ENCODE measurements around the gene SBF1.

The SBF1 gene

GRCh38 chr22:50500452-50500851 is 25.6 kb upstream of the SBF1 start:
- peak overlapping the region; percentile 89; the same call in 1 of the 2 replicates for H3K27ac ChIP-seq
- TF ChIP-seq ZFX (IDR thresholded peaks at IDR 0.05; ENCODE audit: borderline replicate concordance) = no peak
- TF ChIP-seq CTCF (IDR thresholded peaks at IDR 0.05) = no peak

DNA sequence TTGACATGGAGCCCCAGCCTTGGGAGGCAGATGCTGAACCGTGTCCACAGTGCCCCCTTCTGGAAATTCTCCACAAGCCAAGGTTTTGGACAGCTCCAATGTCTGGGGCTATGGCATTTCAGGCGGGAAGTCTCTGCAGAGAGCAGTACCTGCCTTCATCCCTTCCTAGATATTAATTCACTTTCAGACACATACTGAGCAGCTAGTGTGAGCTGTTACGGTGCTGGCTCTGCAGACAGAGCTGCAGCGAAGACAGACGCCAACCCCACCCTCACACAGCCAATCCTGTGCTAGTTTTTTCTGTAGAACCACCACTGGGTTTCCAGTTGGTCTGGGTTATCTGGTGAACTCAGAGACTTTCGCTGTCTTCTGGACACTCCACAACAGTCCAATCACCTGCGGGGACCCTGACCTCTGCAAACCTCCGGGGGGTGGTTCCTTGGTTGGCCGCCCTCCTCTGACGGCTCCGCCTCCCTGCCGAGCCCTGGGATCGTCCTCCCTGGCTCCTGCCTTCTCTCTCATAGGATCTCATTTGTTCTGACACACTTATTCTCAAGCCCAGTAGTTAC is 23.6 kb upstream of the SBF1 start:
- peak overlapping the region; percentile 89 for H3K27ac ChIP-seq
- TF ChIP-seq CTCF (IDR thresholded peaks at IDR 0.05) (peak; percentile 90), ZFX (IDR thresholded peaks at IDR 0.05; ENCODE audit: borderline replicate concordance) (no peak)

DNA sequence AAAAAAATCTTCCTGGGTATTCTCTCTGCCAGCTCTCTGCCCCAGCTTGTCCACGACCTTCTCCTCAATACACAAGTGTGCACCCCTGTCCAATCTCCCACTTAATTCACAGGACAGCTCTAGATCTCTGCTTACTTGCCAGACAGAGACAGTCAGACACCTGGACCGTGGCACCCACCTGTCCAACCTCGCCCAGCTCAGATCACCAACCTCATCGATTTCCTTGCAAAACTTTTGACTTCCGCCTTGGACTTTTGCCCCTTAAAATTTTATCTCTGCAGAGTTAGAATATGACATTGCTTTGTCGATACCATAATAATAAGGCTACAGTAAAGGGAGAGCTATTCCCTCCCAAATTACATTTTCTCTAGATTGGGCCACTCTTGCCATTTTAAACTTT is 22.3 kb upstream of the SBF1 start:
- peak overlapping the region; percentile 89 for H3K27ac ChIP-seq
- TF ChIP-seq ZFX (IDR thresholded peaks at IDR 0.05; ENCODE audit: borderline replicate concordance) (no peak), CTCF (IDR thresholded peaks at IDR 0.05) (no peak)

- H3K27ac ChIP-seq = no peak overlapping the region
- TF ChIP-seq ZFX (IDR thresholded peaks at IDR 0.05; ENCODE audit: borderline replicate concordance) = no peak
- no peak for TF ChIP-seq CTCF (IDR thresholded peaks at IDR 0.05)
Measured at GRCh38 chr22:50490531-50491308, 15.9 kb upstream of the SBF1 start.

GRCh38 chr22:50489363-50490243 is 14.8 kb upstream of the SBF1 start:
- no peak overlapping the region for H3K27ac ChIP-seq

GRCh38 chr22:50488886-50489285 is 14.1 kb upstream of the SBF1 start:
- H3K27ac ChIP-seq = no peak overlapping the region
- TF ChIP-seq ZFX (IDR thresholded peaks at IDR 0.05; ENCODE audit: borderline replicate concordance) (no peak), CTCF (IDR thresholded peaks at IDR 0.05) (no peak)

More at GRCh38 chr22:50489363-50490243, 14.8 kb upstream of the SBF1 start:
- no peak for TF ChIP-seq ZFX (IDR thresholded peaks at IDR 0.05; ENCODE audit: borderline replicate concordance)
- no peak for TF ChIP-seq CTCF (IDR thresholded peaks at IDR 0.05)

Data from 22Rv1 (cell line).